Thyroid gland (tissue), 4 donors: ENCODE data around the gene THAP4.

ENCODE experiments used
- POLR2A ChIP-seq, 2 donors: fragments of 450-650 bp; IDR thresholded peaks; one replicate each; pipeline ENCODE4 v1.6.1; 2017; ENCODE audit warnings: antibody characterized with exemption in 2 of 2, mild to moderate bottlenecking in 2 of 2, moderate library complexity in 1 of 2
- TF ChIP-seq, protein P1 (sequence below), 6 experiments: fragments of 200-600 bp in 3 of 6; fragments of 450-650 bp in 3 of 6; sonication (generic) in 3 of 6; IDR thresholded peaks; one replicate each; pipeline ENCODE4 v1.5.1; 2016 to 2019; ENCODE audit warnings: antibody characterized with exemption in 6 of 6, mild to moderate bottlenecking in 2 of 6, inconsistent platforms in 1 of 6, moderate library complexity in 1 of 6

DNA sequence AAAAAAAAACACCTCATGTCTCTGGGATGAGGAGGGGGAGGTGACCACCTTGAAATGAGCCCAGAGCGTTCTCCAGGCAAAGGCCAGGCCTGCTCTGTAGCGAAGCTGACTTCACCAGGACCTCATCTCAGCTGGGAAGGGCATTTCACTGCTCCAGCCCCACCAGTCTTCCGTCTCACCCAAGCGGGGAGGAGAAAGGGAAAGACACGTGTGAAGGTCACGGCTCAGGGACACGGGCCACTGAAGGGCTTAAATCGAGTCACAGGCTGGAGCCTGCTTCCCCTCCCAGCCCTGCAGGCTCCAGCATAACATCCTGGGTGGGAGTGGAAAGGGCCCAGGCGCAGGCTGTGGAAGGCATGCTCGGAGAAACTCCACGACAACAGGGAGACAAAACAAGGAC lies 18.1 kb downstream of the THAP4 start:
- TF ChIP-seq, protein P1, sequence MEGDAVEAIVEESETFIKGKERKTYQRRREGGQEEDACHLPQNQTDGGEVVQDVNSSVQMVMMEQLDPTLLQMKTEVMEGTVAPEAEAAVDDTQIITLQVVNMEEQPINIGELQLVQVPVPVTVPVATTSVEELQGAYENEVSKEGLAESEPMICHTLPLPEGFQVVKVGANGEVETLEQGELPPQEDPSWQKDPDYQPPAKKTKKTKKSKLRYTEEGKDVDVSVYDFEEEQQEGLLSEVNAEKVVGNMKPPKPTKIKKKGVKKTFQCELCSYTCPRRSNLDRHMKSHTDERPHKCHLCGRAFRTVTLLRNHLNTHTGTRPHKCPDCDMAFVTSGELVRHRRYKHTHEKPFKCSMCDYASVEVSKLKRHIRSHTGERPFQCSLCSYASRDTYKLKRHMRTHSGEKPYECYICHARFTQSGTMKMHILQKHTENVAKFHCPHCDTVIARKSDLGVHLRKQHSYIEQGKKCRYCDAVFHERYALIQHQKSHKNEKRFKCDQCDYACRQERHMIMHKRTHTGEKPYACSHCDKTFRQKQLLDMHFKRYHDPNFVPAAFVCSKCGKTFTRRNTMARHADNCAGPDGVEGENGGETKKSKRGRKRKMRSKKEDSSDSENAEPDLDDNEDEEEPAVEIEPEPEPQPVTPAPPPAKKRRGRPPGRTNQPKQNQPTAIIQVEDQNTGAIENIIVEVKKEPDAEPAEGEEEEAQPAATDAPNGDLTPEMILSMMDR (IDR thresholded peaks at IDR 0.05): no peak
- TF ChIP-seq POLR2A (IDR thresholded peaks at IDR 0.05): no peak
